K562 (cell line): ENCODE data around the gene SPOCD1. TPM values are rescaled to one million over a fixed set of nuclear protein-coding genes. Genes with fewer than 3 reads are reported as not detected.

Experiments used
- CEBPG ChIP-seq, 3 experiments: fragments of 200-800 bp in 1 of 3; sonication (Bioruptor generic) in 1 of 3; sonication (generic) in 1 of 3; formaldehyde crosslinking in 1 of 3; IDR thresholded peaks in 2 of 3; conservative IDR thresholded peaks in 1 of 3; 2 replicates each; pipeline versions ENCODE4 v1.6.1 to v1.8.0; 2016 to 2022; ENCODE audit warnings: missing compliant biosample characterization in 2 of 3, missing genetic modification characterization in 2 of 3, mild to moderate bottlenecking in 1 of 3, missing genetic modification reagents in 1 of 3
- ELK1 ChIP-seq: sonication (generic); formaldehyde crosslinking; IDR thresholded peaks from 2 replicates; pipeline ENCODE4 v1.8.1; 2022; ENCODE audit warnings: missing genetic modification reagents
- GABPA ChIP-seq: fragments of 200-800 bp; sonication (Bioruptor generic); conservative IDR thresholded peaks from 2 replicates; pipeline ENCODE4 v1.6.1; 2016; ENCODE audit warnings: low read depth, missing genetic modification characterization, missing compliant biosample characterization
- KDM1A ChIP-seq, 2 experiments: fragments of 450-650 bp; IDR thresholded peaks; 2 replicates each; pipeline ENCODE4 v1.6.1; 2016; ENCODE audit warnings: mild to moderate bottlenecking in 2 of 2
- KHSRP ChIP-seq: fragments of 450-650 bp; IDR thresholded peaks from 2 replicates; pipeline ENCODE4 v1.6.1; 2017
- L3MBTL2 ChIP-seq: fragments of 450-650 bp; IDR thresholded peaks from 2 replicates; pipeline ENCODE4 v1.6.1; 2016; ENCODE audit warnings: mild to moderate bottlenecking, moderate library complexity
- LARP7 ChIP-seq: fragments of 450-650 bp; IDR thresholded peaks from 2 replicates; pipeline ENCODE4 v1.6.1; 2016
- NFE2 ChIP-seq: IDR thresholded peaks from 2 replicates; pipeline ENCODE4 v1.6.1; 2014; ENCODE audit warnings: antibody characterized with exemption, low read depth
- POLR2G ChIP-seq: fragments of 200-400 bp; formaldehyde crosslinking; IDR thresholded peaks from 2 replicates; pipeline ENCODE4 v1.6.1; 2017; ENCODE audit warnings: low read depth, mild to moderate bottlenecking, antibody characterized with exemption, low read length, moderate library complexity
- PURB ChIP-seq: sonication (generic); formaldehyde crosslinking; IDR thresholded peaks from 2 replicates; pipeline ENCODE4 v1.9.0; 2021; ENCODE audit warnings: low read depth, mild to moderate bottlenecking, missing genetic modification reagents
- SOX6 ChIP-seq: fragments of 450-650 bp; IDR thresholded peaks from 2 replicates; pipeline ENCODE4 v1.6.1; 2014; ENCODE audit warnings: mild to moderate bottlenecking
- TEAD1 ChIP-seq, 2 experiments: fragments of 450-650 bp in 1 of 2; sonication (generic) in 1 of 2; formaldehyde crosslinking; IDR thresholded peaks; 2 replicates each; pipeline versions ENCODE4 v1.4.0 to v1.8.0; 2020 to 2022; ENCODE audit warnings: mild to moderate bottlenecking in 2 of 2, missing genetic modification reagents in 1 of 2
- TGIF2 ChIP-seq: sonication (generic); formaldehyde crosslinking; IDR thresholded peaks from 2 replicates; pipeline ENCODE4 v1.8.1; 2022; ENCODE audit warnings: mild to moderate bottlenecking, missing genetic modification reagents, moderate library complexity
- ZFP1 ChIP-seq: fragments of 450-650 bp; formaldehyde crosslinking; IDR thresholded peaks from 2 replicates; pipeline ENCODE4 v1.4.0; 2020; ENCODE audit warnings: mild to moderate bottlenecking, mixed read lengths
- ZFPM2 ChIP-seq: fragments of 250-450 bp; sonication (Bioruptor Pico); IDR thresholded peaks from 2 replicates; pipeline ENCODE4 v1.5.1; 2022; ENCODE audit warnings: mild to moderate bottlenecking
- ZNF263 ChIP-seq: sonication (generic); formaldehyde crosslinking; IDR thresholded peaks from 2 replicates; pipeline ENCODE4 v1.8.0; 2022; ENCODE audit warnings: mild to moderate bottlenecking, missing genetic modification reagents, borderline replicate concordance
- ZNF431 ChIP-seq: sonication (generic); formaldehyde crosslinking; IDR thresholded peaks from 2 replicates; pipeline ENCODE4 v1.8.0; 2022; ENCODE audit warnings: mild to moderate bottlenecking, missing genetic modification reagents
- polyA plus RNA-seq, 8 experiments: library from polyadenylated mRNA; depleted of rRNA in 4 of 8; stranded (reverse) in 5 of 8; unstranded in 3 of 8; fragments of >200 nt; fragmentation: Nextera tagmentation in 2 of 8; fragmentation: Illumina TruSeq in 1 of 8; extraction: Ambion mirVana in 2 of 8; extraction: Trizol in 1 of 8; gene quantifications; 2 replicates each; pipeline versions ENCODE4 v1.2.1 to v1.2.3, GENCODE V29; 2011 to 2014; ENCODE audit warnings: inconsistent platforms in 1 of 8, missing spikeins in 1 of 8
- total RNA-seq, 7 experiments: library from RNA; depleted of rRNA in 6 of 7; stranded (reverse); fragments of >200 nt in 6 of 7; fragmentation: Illumina TruSeq in 2 of 7; extraction: Trizol in 2 of 7; gene quantifications; 2 replicates each; pipeline versions ENCODE4 v1.2.1 to v1.2.3, GENCODE V29; 2011 to 2021; ENCODE audit warnings: low replicate concordance in 1 of 7
- TF ChIP-seq, protein P1 (sequence below), 2 experiments: IDR thresholded peaks in 1 of 2; conservative IDR thresholded peaks in 1 of 2; 2 replicates each; pipeline ENCODE4 v1.6.1; 2016; ENCODE audit warnings: low read depth in 2 of 2, mild to moderate bottlenecking in 1 of 2, missing compliant biosample characterization in 1 of 2, missing genetic modification characterization in 1 of 2, moderate library complexity in 1 of 2
- TF ChIP-seq, protein P2 (sequence below): fragments of 250-450 bp; sonication (Bioruptor Pico); IDR thresholded peaks from 2 replicates; pipeline ENCODE4 v1.9.0; 2021; ENCODE audit warnings: mild to moderate bottlenecking
- TF ChIP-seq, protein P3 (sequence below): fragments of 200-400 bp; formaldehyde crosslinking; IDR thresholded peaks from 2 replicates; pipeline ENCODE4 v1.6.1; 2017; ENCODE audit warnings: mild to moderate bottlenecking, low read depth, low read length, moderate library complexity

The SPOCD1 gene
- total and polyA plus RNA-seq, 9 of the 15 experiments (the other 6 are each of a cell fraction or from before 2014, with no cell fraction given): 0.03 to 0.71 (median 0.26) TPM; not detected in 1

- TF ChIP-seq SOX6: no peak; the same call in 1 of the 2 replicates
- no peak for TF ChIP-seq GABPA (tag)
- no peak for TF ChIP-seq ZFPM2 (CRISPR knock-in tag)
- TF ChIP-seq ZNF431: no peak
- no peak for TF ChIP-seq ZFP1
- no peak for TF ChIP-seq ELK1 (CRISPR knock-in tag)
- TF ChIP-seq TGIF2 (CRISPR knock-in tag): no peak
- TF ChIP-seq TEAD1 (CRISPR knock-in tag; IDR thresholded peaks at IDR 0.05): 0 out of 4 replicates have a peak, but pooled peaks of 1 of the 2 experiments have one; percentile 6
- no peak; the same call in 1 of the 2 replicates for TF ChIP-seq NFE2
- no peak for TF ChIP-seq POLR2G
- TF ChIP-seq CEBPG (CRISPR knock-in tag; IDR thresholded peaks at IDR 0.05): no peak
- no peak for TF ChIP-seq CEBPG (tag; conservative IDR thresholded peaks at IDR 0.05 in 1 of 2, IDR thresholded peaks at IDR 0.05 in 1 of 2)
- TF ChIP-seq PURB (CRISPR knock-in tag): no peak
- TF ChIP-seq ZNF263: no peak; the same call in 1 of the 2 replicates
- TF ChIP-seq KDM1A (IDR thresholded peaks at IDR 0.05): peak; percentile 84 to 88
- TF ChIP-seq LARP7: no peak
- TF ChIP-seq, protein P1, sequence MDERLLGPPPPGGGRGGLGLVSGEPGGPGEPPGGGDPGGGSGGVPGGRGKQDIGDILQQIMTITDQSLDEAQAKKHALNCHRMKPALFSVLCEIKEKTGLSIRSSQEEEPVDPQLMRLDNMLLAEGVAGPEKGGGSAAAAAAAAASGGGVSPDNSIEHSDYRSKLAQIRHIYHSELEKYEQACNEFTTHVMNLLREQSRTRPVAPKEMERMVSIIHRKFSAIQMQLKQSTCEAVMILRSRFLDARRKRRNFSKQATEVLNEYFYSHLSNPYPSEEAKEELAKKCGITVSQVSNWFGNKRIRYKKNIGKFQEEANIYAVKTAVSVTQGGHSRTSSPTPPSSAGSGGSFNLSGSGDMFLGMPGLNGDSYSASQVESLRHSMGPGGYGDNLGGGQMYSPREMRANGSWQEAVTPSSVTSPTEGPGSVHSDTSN (CRISPR knock-in tag; IDR thresholded peaks at IDR 0.05; ENCODE audit: low read depth): no peak
- TF ChIP-seq, protein P1 (tag; conservative IDR thresholded peaks at IDR 0.05; ENCODE audit: low read depth): peak; percentile 94
- TF ChIP-seq, protein P2, sequence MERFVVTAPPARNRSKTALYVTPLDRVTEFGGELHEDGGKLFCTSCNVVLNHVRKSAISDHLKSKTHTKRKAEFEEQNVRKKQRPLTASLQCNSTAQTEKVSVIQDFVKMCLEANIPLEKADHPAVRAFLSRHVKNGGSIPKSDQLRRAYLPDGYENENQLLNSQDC: no peak
- TF ChIP-seq, protein P3, sequence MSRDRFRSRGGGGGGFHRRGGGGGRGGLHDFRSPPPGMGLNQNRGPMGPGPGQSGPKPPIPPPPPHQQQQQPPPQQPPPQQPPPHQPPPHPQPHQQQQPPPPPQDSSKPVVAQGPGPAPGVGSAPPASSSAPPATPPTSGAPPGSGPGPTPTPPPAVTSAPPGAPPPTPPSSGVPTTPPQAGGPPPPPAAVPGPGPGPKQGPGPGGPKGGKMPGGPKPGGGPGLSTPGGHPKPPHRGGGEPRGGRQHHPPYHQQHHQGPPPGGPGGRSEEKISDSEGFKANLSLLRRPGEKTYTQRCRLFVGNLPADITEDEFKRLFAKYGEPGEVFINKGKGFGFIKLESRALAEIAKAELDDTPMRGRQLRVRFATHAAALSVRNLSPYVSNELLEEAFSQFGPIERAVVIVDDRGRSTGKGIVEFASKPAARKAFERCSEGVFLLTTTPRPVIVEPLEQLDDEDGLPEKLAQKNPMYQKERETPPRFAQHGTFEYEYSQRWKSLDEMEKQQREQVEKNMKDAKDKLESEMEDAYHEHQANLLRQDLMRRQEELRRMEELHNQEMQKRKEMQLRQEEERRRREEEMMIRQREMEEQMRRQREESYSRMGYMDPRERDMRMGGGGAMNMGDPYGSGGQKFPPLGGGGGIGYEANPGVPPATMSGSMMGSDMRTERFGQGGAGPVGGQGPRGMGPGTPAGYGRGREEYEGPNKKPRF: no peak
- no peak for TF ChIP-seq KHSRP
- TF ChIP-seq L3MBTL2: no peak
These were observed 34.6 kb downstream of the SPOCD1 start (continued) for GRCh38 chr1:31781138-31781755.
